ENCODE measurements around the gene MAP3K7.

Gene MAP3K7

GRCh38 chr6:90464507-90464906, 122.4 kb downstream of the MAP3K7 start:
- ATAC-seq (ENCODE audit: low read depth): no peak
- no peak for DNase-seq (ENCODE audit: low spot score)
- no peak for TF ChIP-seq CTCF (IDR thresholded peaks at IDR 0.05; ENCODE audit: poor library complexity, severe bottlenecking)

GRCh38 chr6:90463874-90464273, 123.0 kb downstream of the MAP3K7 start:
- H3K9me3 ChIP-seq (ENCODE audit: severe bottlenecking): no peaks in the 10 kb centered on the region
- TF ChIP-seq CTCF (IDR thresholded peaks at IDR 0.05; ENCODE audit: poor library complexity, severe bottlenecking): no peak
- DNase-seq (ENCODE audit: low spot score) (no peak), ATAC-seq (ENCODE audit: low read depth) (no peak)
- H3K27ac ChIP-seq (ENCODE audit: poor library complexity, severe bottlenecking): no peak overlapping the region
- H3K4me3 ChIP-seq (ENCODE audit: severe bottlenecking): no peak overlapping the region
- H3K36me3 ChIP-seq (ENCODE audit: low read depth): no peaks in the 10 kb centered on the region
- H3K27me3 ChIP-seq (ENCODE audit: insufficient read depth, poor library complexity, severe bottlenecking): no peaks in the 10 kb centered on the region
- peaks cover 6% of the 10 kb centered on the region for H3K4me1 ChIP-seq (ENCODE audit: insufficient read depth, poor library complexity, severe bottlenecking)

More at GRCh38 chr6:90464507-90464906, 122.4 kb downstream of the MAP3K7 start:
- no peaks in the 10 kb centered on the region for H3K27me3 ChIP-seq (ENCODE audit: insufficient read depth, poor library complexity, severe bottlenecking)
- no peak overlapping the region for H3K27ac ChIP-seq (ENCODE audit: poor library complexity, severe bottlenecking)
- no peaks in the 10 kb centered on the region for H3K9me3 ChIP-seq (ENCODE audit: severe bottlenecking)
- no peaks in the 10 kb centered on the region for H3K36me3 ChIP-seq (ENCODE audit: low read depth)
- H3K4me1 ChIP-seq (ENCODE audit: insufficient read depth, poor library complexity, severe bottlenecking): peaks cover 6% of the 10 kb centered on the region
- H3K4me3 ChIP-seq (ENCODE audit: severe bottlenecking): no peak overlapping the region

Measured in RWPE2 (cell line).